ENCODE measurements around the gene DLG2.
"Not testable (repeated sequence)": the region's sequence is repeated elsewhere in the genome, so short reads cannot be mapped to it uniquely, and the experiment has no call there.

DLG2 gene

GRCh38 chr11:84788220-84788619 is 838.9 kb downstream of the DLG2 start:
- TF ChIP-seq EZH2phosphoT487 (IDR thresholded peaks at IDR 0.05; ENCODE audit: borderline replicate concordance, low read length), result no peak
- TF ChIP-seq, protein P1, sequence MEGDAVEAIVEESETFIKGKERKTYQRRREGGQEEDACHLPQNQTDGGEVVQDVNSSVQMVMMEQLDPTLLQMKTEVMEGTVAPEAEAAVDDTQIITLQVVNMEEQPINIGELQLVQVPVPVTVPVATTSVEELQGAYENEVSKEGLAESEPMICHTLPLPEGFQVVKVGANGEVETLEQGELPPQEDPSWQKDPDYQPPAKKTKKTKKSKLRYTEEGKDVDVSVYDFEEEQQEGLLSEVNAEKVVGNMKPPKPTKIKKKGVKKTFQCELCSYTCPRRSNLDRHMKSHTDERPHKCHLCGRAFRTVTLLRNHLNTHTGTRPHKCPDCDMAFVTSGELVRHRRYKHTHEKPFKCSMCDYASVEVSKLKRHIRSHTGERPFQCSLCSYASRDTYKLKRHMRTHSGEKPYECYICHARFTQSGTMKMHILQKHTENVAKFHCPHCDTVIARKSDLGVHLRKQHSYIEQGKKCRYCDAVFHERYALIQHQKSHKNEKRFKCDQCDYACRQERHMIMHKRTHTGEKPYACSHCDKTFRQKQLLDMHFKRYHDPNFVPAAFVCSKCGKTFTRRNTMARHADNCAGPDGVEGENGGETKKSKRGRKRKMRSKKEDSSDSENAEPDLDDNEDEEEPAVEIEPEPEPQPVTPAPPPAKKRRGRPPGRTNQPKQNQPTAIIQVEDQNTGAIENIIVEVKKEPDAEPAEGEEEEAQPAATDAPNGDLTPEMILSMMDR (IDR thresholded peaks at IDR 0.05; ENCODE audit: low read depth, low read length, poor library complexity, severe bottlenecking), result no peak
- Histone ChIP-seq H4K20me1 (ENCODE audit: control insufficient read depth, insufficient read depth, low read depth, low read length) (no peaks in the 10 kb centered on the region), H3F3A (ENCODE audit: control insufficient read depth, insufficient read depth) (no peaks in the 10 kb centered on the region), H3K27me3 (ENCODE audit: control insufficient read depth, low read length) (no peaks in the 10 kb centered on the region), H3K79me2 (ENCODE audit: control insufficient read depth, low read length) (no peaks in the 10 kb centered on the region), H3K4me3 (ENCODE audit: low read length) (no peak overlapping the region), H3K4me1 (ENCODE audit: control insufficient read depth, low read length) (no peaks in the 10 kb centered on the region), H3K27ac (ENCODE audit: low read depth, low read length) (no peak overlapping the region), H3K4me2 (ENCODE audit: low read length) (no peak overlapping the region), H3K9me3 (ENCODE audit: control insufficient read depth, insufficient read depth, low read length) (no peaks in the 10 kb centered on the region), H3K36me3 (ENCODE audit: control insufficient read depth, low read length) (no peaks in the 10 kb centered on the region), H3K9me2 (replicated peaks; ENCODE audit: control insufficient read depth, low read length) (no peaks in the 10 kb centered on the region)

GRCh38 chr11:84784158-84784557 is 843.0 kb downstream of the DLG2 start:
- H3K9me2 ChIP-seq (replicated peaks; ENCODE audit: control insufficient read depth, low read length); H3K36me3 ChIP-seq (ENCODE audit: control insufficient read depth, low read length); H3K4me2 ChIP-seq (ENCODE audit: low read length); H3K27ac ChIP-seq (ENCODE audit: low read depth, low read length); H3F3A ChIP-seq (ENCODE audit: control insufficient read depth, insufficient read depth); H4K20me1 ChIP-seq (ENCODE audit: control insufficient read depth, insufficient read depth, low read depth, low read length); H3K4me1 ChIP-seq (ENCODE audit: control insufficient read depth, low read length); H3K4me3 ChIP-seq (ENCODE audit: low read length); H3K27me3 ChIP-seq (ENCODE audit: control insufficient read depth, low read length); H3K9me3 ChIP-seq (ENCODE audit: control insufficient read depth, insufficient read depth, low read length); H3K79me2 ChIP-seq (ENCODE audit: control insufficient read depth, low read length): not testable (repeated sequence)

DNA sequence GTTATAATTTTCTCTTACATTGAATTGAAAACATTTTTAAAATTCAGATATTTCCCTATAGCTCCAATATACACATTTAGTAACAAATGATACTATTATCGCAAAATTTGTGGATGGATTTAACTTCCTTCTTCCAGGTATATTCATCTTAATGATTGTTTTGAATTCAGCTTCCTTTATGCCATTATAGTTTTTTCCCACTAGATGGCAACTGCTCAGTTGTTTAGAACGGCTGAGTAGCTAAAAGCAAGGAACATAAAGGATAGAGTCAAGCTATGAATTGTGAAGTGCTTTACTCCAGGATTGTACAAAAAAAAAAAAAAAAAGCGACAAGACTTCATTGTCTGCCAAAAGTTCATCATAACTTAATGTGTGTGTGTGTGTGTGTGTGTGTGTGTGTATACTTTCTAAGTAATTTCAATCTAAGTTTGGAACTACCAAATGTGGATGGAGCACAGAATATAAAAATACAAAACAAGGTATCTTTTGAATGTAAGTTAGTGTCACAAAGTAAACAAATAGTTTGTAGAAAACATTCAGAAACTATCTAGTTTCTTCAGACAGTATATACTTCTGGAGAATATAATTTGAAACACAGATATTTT is 846.4 kb downstream of the DLG2 start:
- Histone ChIP-seq H3K4me3 (ENCODE audit: low read length) (no peak overlapping the region), H3K27ac (ENCODE audit: low read depth, low read length) (no peak overlapping the region), H3K36me3 (ENCODE audit: control insufficient read depth, low read length) (no peaks in the 10 kb centered on the region), H3F3A (ENCODE audit: control insufficient read depth, insufficient read depth) (no peaks in the 10 kb centered on the region), H3K79me2 (ENCODE audit: control insufficient read depth, low read length) (no peaks in the 10 kb centered on the region), H3K9me2 (replicated peaks; ENCODE audit: control insufficient read depth, low read length) (no peaks in the 10 kb centered on the region), H3K9me3 (ENCODE audit: control insufficient read depth, insufficient read depth, low read length) (no peaks in the 10 kb centered on the region), H3K27me3 (ENCODE audit: control insufficient read depth, low read length) (no peaks in the 10 kb centered on the region), H4K20me1 (ENCODE audit: control insufficient read depth, insufficient read depth, low read depth, low read length) (no peaks in the 10 kb centered on the region), H3K4me2 (ENCODE audit: low read length) (no peak overlapping the region), H3K4me1 (ENCODE audit: control insufficient read depth, low read length) (peaks cover 7% of the 10 kb centered on the region; the same call in 1 of the 2 replicates)
- TF ChIP-seq, protein P1 (IDR thresholded peaks at IDR 0.05; ENCODE audit: low read depth, low read length, poor library complexity, severe bottlenecking), result peak; percentile 53
- no peak for TF ChIP-seq EZH2phosphoT487 (IDR thresholded peaks at IDR 0.05; ENCODE audit: borderline replicate concordance, low read length)

GRCh38 chr11:84775503-84775902 is 851.6 kb downstream of the DLG2 start:
- Histone ChIP-seq H3K4me2 (ENCODE audit: low read length) (no peak overlapping the region), H4K20me1 (ENCODE audit: control insufficient read depth, insufficient read depth, low read depth, low read length) (no peaks in the 10 kb centered on the region), H3K27me3 (ENCODE audit: control insufficient read depth, low read length) (no peaks in the 10 kb centered on the region), H3K9me3 (ENCODE audit: control insufficient read depth, insufficient read depth, low read length) (peaks cover 5% of the 10 kb centered on the region; the same call in 1 of the 2 replicates), H3K9me2 (replicated peaks; ENCODE audit: control insufficient read depth, low read length) (no peaks in the 10 kb centered on the region), H3F3A (ENCODE audit: control insufficient read depth, insufficient read depth) (no peaks in the 10 kb centered on the region), H3K4me3 (ENCODE audit: low read length) (no peak overlapping the region), H3K79me2 (ENCODE audit: control insufficient read depth, low read length) (no peaks in the 10 kb centered on the region), H3K36me3 (ENCODE audit: control insufficient read depth, low read length) (no peaks in the 10 kb centered on the region), H3K27ac (ENCODE audit: low read depth, low read length) (no peak overlapping the region), H3K4me1 (ENCODE audit: control insufficient read depth, low read length) (peaks cover 3% of the 10 kb centered on the region; the same call in 1 of the 2 replicates)
- TF ChIP-seq, protein P1 (IDR thresholded peaks at IDR 0.05; ENCODE audit: low read depth, low read length, poor library complexity, severe bottlenecking), result no peak
- TF ChIP-seq EZH2phosphoT487 (IDR thresholded peaks at IDR 0.05; ENCODE audit: borderline replicate concordance, low read length), result no peak

Data from DOHH2 (cell line).